Hippocampal formation (tissue), 2 donors: ENCODE measurements around the gene UBE2Z.

ENCODE experiments used
- DNase-seq, 2 donors: peaks; one replicate each; lab custom pipeline; 2025; lab: John Stamatoyannopoulos, UW

The UBE2Z gene

DNA sequence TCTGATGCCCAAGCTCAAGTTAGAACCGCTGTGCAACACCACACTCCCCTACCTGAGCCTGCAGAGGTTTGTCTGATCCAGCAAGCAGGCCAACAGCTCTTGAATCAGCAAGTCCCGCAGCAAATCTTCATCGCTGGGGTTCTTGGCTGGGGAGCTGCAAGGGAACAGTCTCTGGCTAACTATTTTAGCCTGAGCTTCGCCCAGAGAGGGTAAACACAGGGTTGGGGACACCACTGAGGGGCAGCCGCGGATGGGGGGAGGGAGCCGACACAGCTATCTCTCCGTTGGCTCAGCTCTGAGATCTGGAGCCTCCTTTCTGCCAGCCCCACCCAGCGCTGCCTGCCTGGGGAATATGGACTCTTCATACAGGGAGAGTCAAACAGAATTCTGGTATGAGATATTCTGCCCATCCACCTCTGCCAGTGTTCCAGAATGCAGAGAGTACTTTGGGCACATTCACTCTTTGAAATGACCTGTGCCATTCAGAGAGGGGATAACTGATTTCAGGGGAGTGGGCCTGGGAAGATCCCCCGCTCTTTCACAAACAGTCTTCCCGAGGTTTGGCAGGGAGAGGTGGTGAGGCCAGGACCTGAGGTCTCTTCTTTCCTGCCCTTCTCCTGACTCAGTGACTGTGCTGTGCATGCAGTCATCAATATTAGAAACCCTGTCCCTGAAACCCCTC is 52.8 kb downstream of the UBE2Z start:
- DNase-seq = no peak

DNA sequence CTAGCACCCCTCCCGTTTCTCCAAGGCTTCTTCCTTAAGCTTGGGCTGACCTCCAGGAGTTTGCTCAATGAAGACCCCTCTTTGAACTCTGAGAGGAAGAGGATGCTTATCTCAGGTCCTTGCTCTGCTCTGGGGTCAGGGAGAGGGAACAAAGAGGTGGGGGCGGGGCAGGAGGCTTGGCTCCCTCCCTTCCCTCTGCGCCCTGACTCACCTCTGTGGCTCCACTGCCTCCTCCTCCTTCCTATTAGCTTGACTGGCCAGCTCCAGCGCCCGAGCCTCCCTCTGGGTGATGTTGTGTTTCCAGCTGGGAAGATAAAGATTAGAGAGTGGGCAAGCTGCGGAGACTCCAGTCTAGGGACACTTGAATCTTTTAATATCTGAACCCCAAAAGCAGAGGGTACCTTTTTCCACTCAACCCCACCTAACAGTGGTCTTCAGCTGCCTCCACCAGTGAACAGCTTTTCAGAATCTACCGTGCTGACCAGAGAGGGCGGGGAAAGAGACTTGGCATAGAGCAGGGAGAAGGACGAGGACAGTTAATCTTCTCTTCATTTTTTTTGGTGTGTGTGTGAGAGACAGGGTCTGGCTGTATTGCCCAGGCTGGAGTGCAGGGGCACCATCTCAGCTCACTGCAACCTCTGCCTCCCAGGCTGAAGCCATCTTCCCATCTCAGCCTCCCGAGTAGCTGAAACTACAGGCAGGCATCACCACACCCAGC is 53.5 kb downstream of the UBE2Z start:
- no peak for DNase-seq

DNA sequence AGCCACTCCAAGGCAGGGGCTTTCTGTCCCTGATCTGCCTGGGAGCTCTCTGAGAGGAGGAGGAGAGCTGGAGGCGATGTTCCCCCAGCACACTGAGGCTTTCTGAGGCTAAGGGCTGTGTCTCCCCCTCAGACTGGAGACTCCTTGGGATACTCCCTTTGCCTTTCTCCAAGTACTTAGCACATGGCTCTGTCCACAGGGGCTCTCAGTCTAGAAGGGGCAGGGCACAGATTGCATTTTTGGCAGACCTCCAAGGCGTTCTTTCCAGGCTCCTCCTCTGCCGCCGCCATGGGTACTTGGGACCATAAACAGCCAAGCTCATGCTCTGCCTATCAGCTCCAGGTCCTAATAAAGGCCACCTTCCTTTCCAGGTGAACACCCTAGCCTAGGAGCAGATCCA is 62.0 kb downstream of the UBE2Z start:
- DNase-seq = no peak

DNA sequence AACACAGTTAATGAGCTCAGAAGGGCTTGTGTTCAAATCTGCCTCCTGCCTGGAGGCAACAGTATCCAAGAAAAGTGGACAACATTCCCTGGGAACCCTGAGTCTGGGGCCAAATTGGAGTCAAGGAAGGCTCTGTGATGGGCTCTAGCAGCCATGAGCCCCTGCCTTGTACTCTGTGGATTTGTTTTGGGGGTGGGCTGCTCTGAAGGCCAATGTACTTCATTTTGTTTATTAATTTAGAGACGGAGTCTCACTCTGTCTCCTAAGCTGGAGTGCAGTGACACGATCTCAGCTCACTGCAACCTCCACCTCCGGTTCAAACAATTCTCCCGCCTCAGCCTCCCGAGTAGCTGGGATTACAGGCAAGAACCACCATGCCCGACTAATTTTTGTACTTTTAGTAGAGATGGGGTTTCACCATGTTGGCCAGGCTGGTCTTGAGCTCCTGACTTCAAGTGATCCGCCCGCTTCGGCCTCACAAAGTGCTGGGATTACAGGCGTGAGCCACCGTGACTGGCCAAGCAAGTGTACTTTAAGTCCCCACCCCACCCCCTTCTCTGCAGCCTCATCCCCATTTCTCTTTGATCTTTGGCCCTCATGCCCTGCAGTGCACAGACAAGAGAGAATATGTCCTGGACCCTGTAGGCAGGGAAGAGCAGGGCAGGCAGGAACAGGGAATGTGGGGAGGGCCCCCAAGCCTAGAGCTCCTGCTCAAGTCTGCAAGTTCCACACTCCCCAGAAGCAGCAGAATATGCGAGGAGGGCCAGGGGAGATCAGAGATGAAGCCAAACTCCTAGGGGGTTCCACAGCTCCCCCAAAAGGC is 62.9 kb downstream of the UBE2Z start:
- DNase-seq = no peak

DNA sequence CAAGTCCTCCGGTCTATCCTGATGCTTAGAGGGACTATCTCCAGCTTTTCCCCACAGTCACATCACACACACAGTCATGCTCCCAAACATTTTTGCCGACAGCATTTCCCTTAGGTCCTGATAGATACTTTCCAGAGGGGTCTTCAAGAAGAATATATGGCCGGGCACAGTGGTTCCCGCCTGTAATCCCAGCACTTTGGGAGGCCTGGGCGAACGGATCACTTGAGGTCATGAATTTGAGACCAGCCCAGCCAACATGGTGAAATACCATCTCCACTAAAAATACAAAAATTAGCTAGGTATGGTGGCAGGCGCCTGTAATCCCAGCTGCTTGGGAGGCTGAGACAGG is 64.5 kb downstream of the UBE2Z start:
- no peak for DNase-seq

DNA sequence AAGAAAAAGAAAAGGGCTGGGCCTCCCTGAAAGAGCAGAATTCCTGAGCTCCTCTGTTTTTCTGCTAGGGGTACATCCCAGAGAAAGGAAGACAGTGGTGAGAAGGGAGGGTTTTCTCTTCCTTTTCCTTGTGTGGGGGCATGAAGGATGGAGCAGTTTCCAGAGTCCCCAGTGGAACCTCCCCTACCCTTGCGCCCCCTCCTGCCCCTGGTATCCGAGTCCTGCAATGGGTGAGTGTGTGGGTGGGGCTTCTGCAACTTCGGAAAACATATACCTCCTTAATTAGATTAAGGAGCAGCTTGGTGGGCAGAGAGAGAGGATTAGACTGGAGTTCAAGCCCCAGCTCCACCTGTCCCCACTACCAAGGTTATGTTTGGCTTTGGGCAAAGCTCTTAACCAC is 65.6 kb downstream of the UBE2Z start:
- no peak for DNase-seq
